Measurements from ENCODE around the gene FZD8.
"Not testable (repeated sequence)": the region's sequence is repeated elsewhere in the genome, so short reads cannot be mapped to it uniquely, and the experiment has no call there.

FZD8 gene, protein sequence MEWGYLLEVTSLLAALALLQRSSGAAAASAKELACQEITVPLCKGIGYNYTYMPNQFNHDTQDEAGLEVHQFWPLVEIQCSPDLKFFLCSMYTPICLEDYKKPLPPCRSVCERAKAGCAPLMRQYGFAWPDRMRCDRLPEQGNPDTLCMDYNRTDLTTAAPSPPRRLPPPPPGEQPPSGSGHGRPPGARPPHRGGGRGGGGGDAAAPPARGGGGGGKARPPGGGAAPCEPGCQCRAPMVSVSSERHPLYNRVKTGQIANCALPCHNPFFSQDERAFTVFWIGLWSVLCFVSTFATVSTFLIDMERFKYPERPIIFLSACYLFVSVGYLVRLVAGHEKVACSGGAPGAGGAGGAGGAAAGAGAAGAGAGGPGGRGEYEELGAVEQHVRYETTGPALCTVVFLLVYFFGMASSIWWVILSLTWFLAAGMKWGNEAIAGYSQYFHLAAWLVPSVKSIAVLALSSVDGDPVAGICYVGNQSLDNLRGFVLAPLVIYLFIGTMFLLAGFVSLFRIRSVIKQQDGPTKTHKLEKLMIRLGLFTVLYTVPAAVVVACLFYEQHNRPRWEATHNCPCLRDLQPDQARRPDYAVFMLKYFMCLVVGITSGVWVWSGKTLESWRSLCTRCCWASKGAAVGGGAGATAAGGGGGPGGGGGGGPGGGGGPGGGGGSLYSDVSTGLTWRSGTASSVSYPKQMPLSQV

DNA sequence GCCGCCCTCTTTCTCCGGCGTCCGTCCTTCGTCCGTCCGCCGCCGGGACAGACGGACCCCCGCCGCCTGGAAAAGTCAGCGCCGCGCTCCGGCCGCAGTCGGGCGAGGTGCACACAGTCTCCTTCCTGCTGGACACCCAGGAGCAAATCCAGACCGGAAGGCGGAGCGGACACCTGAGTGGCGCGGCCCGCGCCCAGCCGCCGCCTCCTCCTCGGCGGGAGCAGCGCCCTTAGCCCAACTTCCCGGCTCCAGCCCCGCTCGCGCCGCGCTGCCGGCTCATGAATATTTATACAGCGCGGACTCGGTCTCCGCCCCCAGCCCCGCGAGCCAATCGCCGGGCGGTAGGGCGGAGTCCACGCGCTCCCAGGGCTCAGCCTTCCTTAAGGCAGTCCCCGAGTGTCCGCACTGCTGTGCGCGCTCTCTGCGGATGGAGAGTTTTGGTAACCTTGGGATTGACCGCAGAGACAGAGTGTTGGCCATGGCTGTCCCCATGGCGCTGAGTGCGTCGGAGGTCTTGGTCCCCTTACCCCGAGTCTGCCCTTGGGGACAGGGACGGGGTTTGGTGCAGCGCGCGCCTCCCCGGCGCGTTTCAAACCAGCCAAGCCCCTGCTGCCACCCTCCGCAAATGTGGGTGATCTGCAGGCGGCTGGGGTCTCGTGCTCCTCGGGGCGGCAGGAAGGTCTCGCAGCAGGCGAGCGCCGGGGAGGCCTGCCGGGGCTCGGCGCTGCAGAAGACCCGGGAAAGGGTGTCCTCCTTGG is at the start of gene FZD8:
FZD8 (minus strand) TSS at position 262 of the 758 bp plus-strand sequence. CDS start 867 bp downstream, outside the sequence.
- DNase-seq: peak; percentile 93
- TF ChIP-seq, protein P1, sequence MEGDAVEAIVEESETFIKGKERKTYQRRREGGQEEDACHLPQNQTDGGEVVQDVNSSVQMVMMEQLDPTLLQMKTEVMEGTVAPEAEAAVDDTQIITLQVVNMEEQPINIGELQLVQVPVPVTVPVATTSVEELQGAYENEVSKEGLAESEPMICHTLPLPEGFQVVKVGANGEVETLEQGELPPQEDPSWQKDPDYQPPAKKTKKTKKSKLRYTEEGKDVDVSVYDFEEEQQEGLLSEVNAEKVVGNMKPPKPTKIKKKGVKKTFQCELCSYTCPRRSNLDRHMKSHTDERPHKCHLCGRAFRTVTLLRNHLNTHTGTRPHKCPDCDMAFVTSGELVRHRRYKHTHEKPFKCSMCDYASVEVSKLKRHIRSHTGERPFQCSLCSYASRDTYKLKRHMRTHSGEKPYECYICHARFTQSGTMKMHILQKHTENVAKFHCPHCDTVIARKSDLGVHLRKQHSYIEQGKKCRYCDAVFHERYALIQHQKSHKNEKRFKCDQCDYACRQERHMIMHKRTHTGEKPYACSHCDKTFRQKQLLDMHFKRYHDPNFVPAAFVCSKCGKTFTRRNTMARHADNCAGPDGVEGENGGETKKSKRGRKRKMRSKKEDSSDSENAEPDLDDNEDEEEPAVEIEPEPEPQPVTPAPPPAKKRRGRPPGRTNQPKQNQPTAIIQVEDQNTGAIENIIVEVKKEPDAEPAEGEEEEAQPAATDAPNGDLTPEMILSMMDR (IDR thresholded peaks at IDR 0.05): peak; percentile 23
- H3K36me3 Mint-ChIP-seq (ENCODE audit: low read depth): peaks cover 2% of the 10 kb centered on the region
- peaks cover 44% of the 10 kb centered on the region for H3K4me1 Mint-ChIP-seq
- peak within 1 kb of the TSS; percentile 84 for H3K4me3 Mint-ChIP-seq
- H3K27me3 Mint-ChIP-seq (ENCODE audit: low read depth, poor library complexity): peaks cover 42% of the 10 kb centered on the region
- H3K27ac Mint-ChIP-seq: peak within 1 kb of the TSS; percentile 51
- H3K9me3 Mint-ChIP-seq: peaks cover 3% of the 10 kb centered on the region

DNA sequence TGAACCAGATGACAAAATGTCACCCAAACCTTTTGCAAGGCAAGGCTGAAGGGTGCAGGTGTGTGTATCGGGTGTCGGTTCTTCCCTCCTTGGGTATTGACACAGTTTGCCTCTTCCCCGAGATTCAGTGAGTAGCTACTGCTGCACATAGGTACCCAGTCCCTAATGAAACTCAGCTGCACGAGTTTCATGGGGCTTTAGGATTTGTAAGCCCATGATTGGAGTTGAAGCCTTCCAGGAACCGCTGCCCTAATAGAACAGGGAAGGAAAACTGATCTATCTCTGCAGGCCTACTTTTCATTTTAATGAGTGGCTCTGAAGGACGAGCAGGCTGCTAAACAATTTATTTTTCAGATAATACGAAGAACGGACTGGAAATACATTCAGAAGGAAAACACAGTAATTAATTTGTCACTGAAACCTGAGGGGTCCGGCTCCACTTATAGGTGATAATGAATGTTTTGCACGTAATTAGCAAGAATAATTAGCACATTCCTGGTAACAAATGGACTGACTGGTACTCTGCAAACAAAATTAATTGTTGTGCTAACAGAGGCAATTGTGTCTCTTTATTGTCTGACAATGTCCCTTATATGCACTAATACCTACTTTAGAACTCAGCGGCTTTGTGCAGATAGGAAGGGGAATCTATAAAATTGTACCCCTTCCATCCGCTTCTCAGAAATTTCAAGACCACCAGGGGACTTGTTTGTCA is 49.6 kb upstream of the FZD8 start:
- no peaks in the 10 kb centered on the region for H3K36me3 Mint-ChIP-seq (ENCODE audit: low read depth)
- no peak for DNase-seq
- H3K9me3 Mint-ChIP-seq: peaks cover 4% of the 10 kb centered on the region
- TF ChIP-seq, protein P1 (IDR thresholded peaks at IDR 0.05): no peak
- H3K4me3 Mint-ChIP-seq: no peak overlapping the region
- H3K27ac Mint-ChIP-seq: no peak overlapping the region
- peaks cover 54% of the 10 kb centered on the region for H3K4me1 Mint-ChIP-seq
- H3K27me3 Mint-ChIP-seq (ENCODE audit: low read depth, poor library complexity): peaks cover 76% of the 10 kb centered on the region

DNA sequence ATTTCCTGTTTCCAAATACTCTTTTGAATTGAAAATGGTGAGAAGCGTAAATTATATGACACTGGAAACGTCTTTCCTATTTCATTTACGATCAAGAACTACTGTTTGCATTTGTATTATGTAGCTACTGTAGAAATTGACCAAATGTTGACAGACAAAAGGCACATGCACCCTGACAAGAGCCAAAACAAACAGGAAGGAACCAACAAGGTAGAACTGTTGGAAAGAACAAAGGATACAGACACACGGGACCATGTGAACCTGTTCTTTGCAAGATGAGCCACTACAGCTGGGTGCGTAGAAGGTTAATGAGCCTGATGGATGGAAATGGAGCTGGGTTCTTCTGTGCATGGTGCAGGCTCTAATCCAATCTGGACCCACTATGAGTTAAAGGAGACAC is 48.4 kb upstream of the FZD8 start:
- no peak for DNase-seq
- Mint-ChIP-seq H3K36me3 (ENCODE audit: low read depth) (no peaks in the 10 kb centered on the region), H3K4me1 (peaks cover 46% of the 10 kb centered on the region), H3K27ac (no peak overlapping the region), H3K27me3 (ENCODE audit: low read depth, poor library complexity) (peaks cover 67% of the 10 kb centered on the region), H3K4me3 (no peak overlapping the region), H3K9me3 (peaks cover 4% of the 10 kb centered on the region)
- TF ChIP-seq, protein P1 (IDR thresholded peaks at IDR 0.05): no peak

DNA sequence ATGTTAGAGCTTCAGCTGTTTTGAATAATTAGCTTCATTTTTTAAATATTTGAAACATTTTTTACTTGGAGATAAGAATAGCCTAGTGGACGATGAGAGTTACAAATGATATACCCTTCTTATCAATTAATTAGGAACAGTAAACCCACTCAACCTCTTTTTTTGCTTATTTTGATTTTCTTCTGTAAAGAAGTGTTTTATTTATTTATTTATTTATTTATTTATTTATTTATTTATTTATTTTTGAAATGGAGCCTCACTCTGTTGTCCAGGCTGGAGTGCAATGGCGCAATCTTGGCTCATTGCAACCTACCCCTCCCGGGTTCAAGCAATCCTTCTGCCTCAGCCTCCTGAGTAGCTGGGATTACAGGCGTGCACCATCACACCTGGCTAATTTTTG is 43.8 kb upstream of the FZD8 start:
- not testable (repeated sequence) for H3K9me3 Mint-ChIP-seq, H3K27ac Mint-ChIP-seq, H3K4me3 Mint-ChIP-seq

DNA sequence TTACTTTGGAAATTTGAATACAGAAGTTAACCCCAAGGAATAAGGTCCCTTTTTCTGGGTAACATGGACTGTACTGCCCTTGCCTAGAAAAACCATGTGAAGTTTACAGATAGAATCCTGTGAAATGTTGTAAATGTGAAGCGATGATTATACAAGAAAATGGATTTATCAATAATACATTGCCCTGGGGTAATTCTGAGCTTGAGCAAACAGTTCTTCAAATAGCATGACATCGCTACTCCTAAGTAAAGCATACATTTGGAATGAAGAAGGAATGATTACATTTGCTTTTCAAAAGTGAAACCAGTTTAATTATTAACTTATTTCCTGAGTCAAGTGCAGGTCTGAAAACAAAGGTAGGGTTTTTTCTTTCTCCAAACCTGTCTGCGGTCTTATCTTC is 43.3 kb upstream of the FZD8 start:
- H3K27ac Mint-ChIP-seq: no peak overlapping the region
- peaks cover 33% of the 10 kb centered on the region for H3K27me3 Mint-ChIP-seq (ENCODE audit: low read depth, poor library complexity)

More for the DNA sequence above, 43.8 kb upstream of the FZD8 start:
- not testable (repeated sequence) for H3K36me3 Mint-ChIP-seq (ENCODE audit: low read depth); DNase-seq
- peaks cover 16% of the 10 kb centered on the region for H3K4me1 Mint-ChIP-seq
- peaks cover 38% of the 10 kb centered on the region for H3K27me3 Mint-ChIP-seq (ENCODE audit: low read depth, poor library complexity)

More for the DNA sequence above, 43.3 kb upstream of the FZD8 start:
- peaks cover under 1% of the 10 kb centered on the region for H3K9me3 Mint-ChIP-seq
- H3K36me3 Mint-ChIP-seq (ENCODE audit: low read depth): no peaks in the 10 kb centered on the region
- H3K4me3 Mint-ChIP-seq: no peak overlapping the region
- H3K4me1 Mint-ChIP-seq: peaks cover 12% of the 10 kb centered on the region
- no peak for DNase-seq
- TF ChIP-seq, protein P1 (IDR thresholded peaks at IDR 0.05): no peak
